ENCODE data around the gene KIAA2012. TPM values are rescaled to one million over a fixed set of nuclear protein-coding genes. Genes with fewer than 3 reads are reported as not detected.

KIAA2012 gene
- polyA plus RNA-seq, 2 donors = not detected

DNA sequence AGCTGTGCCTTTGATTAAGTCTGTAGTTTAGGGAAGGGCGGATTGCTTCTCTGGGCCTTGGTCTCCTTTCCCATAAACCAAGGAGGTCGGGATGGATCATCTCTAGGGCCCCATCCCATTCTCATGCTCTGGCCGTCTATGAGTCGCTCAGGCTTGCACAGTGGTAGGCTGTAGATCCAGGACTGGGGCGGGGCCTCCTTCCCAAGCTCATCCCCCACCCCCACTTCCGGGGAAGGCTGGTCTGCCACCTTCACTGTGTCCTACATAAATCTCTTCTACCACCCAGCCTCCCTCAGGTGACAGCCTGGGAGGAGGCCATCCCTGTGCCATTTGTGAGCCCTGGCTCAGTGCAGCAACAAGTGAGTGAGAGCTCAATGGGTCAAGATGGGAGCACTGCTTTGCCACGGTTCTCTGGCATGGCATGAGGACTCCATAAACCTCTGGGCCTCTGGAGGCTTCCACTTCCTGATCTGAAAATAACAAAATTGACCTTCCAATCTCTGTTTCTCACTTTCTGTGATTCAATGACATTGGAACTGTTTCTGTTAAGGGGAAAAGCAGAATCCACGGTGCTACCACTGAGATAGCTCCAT lies 96.9 kb downstream of the KIAA2012 start:
- Histone ChIP-seq H3K4me1 (ENCODE audit: control insufficient read depth in 2 of 2, insufficient read depth in 2 of 2, low read length in 1 of 2) (peaks cover 0 to 2% of the 10 kb centered on the region in 2 donors), H3K36me3 (ENCODE audit: control insufficient read depth in 2 of 2, insufficient read depth in 2 of 2, low read length in 1 of 2) (no peaks in the 10 kb centered on the region), H3K27me3 (ENCODE audit: control insufficient read depth in 1 of 2, insufficient read depth in 2 of 2, low read length in 2 of 2) (no peaks in the 10 kb centered on the region), H3K9me3 (ENCODE audit: control insufficient read depth in 2 of 2, insufficient read depth in 1 of 2, low read depth in 1 of 2, low read length in 1 of 2) (no peaks in the 10 kb centered on the region), H3K27ac (ENCODE audit: low read depth in 2 of 2, low read length in 1 of 2) (no peak overlapping the region), H3K4me3 (ENCODE audit: low read depth in 1 of 2, low read length in 2 of 2) (no peak overlapping the region)
- 91 to 92% methylated on average over 8 of the region's 8 CpGs for WGBS, 2 donors

- H3K27ac ChIP-seq (ENCODE audit: low read depth in 2 of 2, low read length in 1 of 2) = no peak overlapping the region
- no peaks in the 10 kb centered on the region for H3K27me3 ChIP-seq (ENCODE audit: control insufficient read depth in 1 of 2, insufficient read depth in 2 of 2, low read length in 2 of 2)
- peaks cover 0 to 2% of the 10 kb centered on the region in 2 donors for H3K4me1 ChIP-seq (ENCODE audit: control insufficient read depth in 2 of 2, insufficient read depth in 2 of 2, low read length in 1 of 2)
- 17 to 19% methylated on average over 32 of the region's 32 CpGs for WGBS, 2 donors
- no peak overlapping the region for H3K4me3 ChIP-seq (ENCODE audit: low read depth in 1 of 2, low read length in 2 of 2)
- no peaks in the 10 kb centered on the region for H3K36me3 ChIP-seq (ENCODE audit: control insufficient read depth in 2 of 2, insufficient read depth in 2 of 2, low read length in 1 of 2)
- no peaks in the 10 kb centered on the region for H3K9me3 ChIP-seq (ENCODE audit: control insufficient read depth in 2 of 2, insufficient read depth in 1 of 2, low read depth in 1 of 2, low read length in 1 of 2)
Observed at GRCh38 chr2:202171241-202171825, 98.3 kb downstream of the KIAA2012 start.

DNA sequence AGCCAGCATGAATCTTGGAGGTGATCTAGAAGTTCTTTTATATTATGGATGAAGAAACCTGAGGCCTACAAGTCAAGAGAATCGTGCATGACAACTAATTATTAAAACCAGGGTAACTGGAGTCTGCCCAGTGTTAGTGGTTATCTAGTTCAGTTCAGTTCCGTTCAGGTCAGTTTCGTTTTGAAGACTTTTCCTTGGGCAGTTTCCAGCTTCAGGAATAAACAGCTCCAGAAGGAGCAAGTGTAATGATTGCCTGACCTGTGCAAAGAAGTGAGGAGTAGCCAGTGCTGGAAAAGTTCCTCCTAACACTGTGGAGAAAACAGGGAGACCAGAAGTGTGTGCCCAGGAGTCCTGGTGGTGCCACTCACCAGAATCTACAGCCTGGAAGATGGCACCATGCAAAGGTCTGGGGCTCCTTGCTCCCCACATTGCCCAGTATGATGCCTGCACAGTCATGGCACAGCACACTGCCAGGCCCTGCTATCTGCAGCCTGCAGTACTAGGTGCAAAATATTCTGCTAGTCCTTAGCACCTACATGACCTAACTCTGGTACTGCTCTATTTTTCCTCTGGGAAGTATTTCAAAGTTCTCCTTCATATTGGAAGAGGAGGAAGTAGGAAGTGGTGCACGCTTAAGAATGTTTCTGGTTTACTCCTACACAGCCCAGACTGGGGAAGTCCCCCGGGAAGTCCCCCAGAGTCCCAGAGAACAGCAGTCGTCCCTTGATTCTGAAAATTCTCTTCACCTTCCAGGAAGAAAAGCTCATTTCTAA lies 99.6 kb downstream of the KIAA2012 start:
- no peaks in the 10 kb centered on the region for H3K9me3 ChIP-seq (ENCODE audit: control insufficient read depth in 2 of 2, insufficient read depth in 1 of 2, low read depth in 1 of 2, low read length in 1 of 2)
- WGBS, 2 donors = 52 to 55% methylated on average over 6 of the region's 6 CpGs
- H3K27ac ChIP-seq (ENCODE audit: low read depth in 2 of 2, low read length in 1 of 2) = no peak overlapping the region
- no peaks in the 10 kb centered on the region for H3K27me3 ChIP-seq (ENCODE audit: control insufficient read depth in 1 of 2, insufficient read depth in 2 of 2, low read length in 2 of 2)
- no peak overlapping the region for H3K4me3 ChIP-seq (ENCODE audit: low read depth in 1 of 2, low read length in 2 of 2)
- H3K4me1 ChIP-seq (ENCODE audit: control insufficient read depth in 2 of 2, insufficient read depth in 2 of 2, low read length in 1 of 2) = peaks cover 0 to 2% of the 10 kb centered on the region in 2 donors
- H3K36me3 ChIP-seq (ENCODE audit: control insufficient read depth in 2 of 2, insufficient read depth in 2 of 2, low read length in 1 of 2) = no peaks in the 10 kb centered on the region

DNA sequence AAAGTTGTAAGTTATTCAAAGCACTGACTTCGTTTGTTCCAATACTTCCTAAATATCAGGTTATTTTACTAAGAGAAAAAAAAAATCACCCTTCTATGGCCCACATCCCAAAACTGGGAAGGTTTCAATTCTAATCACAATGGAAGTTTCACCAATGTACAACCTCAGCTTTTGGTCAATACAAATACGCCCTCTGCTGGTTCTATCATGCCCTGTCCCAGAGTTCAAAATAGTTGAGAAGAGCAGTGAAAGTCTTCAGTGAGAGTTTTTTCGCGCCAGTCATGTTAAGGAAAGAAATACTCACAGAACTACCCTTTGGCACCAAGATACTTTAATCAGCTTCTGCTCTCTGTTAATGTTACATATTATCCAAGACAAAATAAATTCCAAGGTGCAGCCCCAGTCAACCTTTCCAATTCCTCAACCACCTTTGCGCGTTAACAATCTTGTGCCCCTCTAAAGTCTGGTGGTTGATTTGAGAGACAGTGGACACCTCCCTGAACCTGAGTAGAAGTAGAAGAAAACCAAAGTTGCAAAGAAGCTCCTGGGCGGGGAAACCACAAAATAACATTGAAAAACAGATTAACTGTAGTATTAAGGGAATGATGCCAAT lies 105.4 kb downstream of the KIAA2012 start:
- no peaks in the 10 kb centered on the region for H3K4me1 ChIP-seq (ENCODE audit: control insufficient read depth in 2 of 2, insufficient read depth in 2 of 2, low read length in 1 of 2)
- H3K27me3 ChIP-seq (ENCODE audit: control insufficient read depth in 1 of 2, insufficient read depth in 2 of 2, low read length in 2 of 2) = no peaks in the 10 kb centered on the region
- H3K27ac ChIP-seq (ENCODE audit: low read depth in 2 of 2, low read length in 1 of 2) = no peak overlapping the region
- H3K36me3 ChIP-seq (ENCODE audit: control insufficient read depth in 2 of 2, insufficient read depth in 2 of 2, low read length in 1 of 2) = no peaks in the 10 kb centered on the region
- H3K4me3 ChIP-seq (ENCODE audit: low read depth in 1 of 2, low read length in 2 of 2) = no peak overlapping the region
- H3K9me3 ChIP-seq (ENCODE audit: control insufficient read depth in 2 of 2, insufficient read depth in 1 of 2, low read depth in 1 of 2, low read length in 1 of 2) = no peaks in the 10 kb centered on the region
- 42 to 46% methylated on average over 7 of the region's 7 CpGs for WGBS, 2 donors

- H3K4me3 ChIP-seq (ENCODE audit: low read depth in 1 of 2, low read length in 2 of 2) = no peak overlapping the region
- H3K36me3 ChIP-seq (ENCODE audit: control insufficient read depth in 2 of 2, insufficient read depth in 2 of 2, low read length in 1 of 2) = no peaks in the 10 kb centered on the region
- 66 to 73% methylated on average over 2 of the region's 2 CpGs for WGBS, 2 donors
- no peaks in the 10 kb centered on the region for H3K27me3 ChIP-seq (ENCODE audit: control insufficient read depth in 1 of 2, insufficient read depth in 2 of 2, low read length in 2 of 2)
- H3K27ac ChIP-seq (ENCODE audit: low read depth in 2 of 2, low read length in 1 of 2) = no peak overlapping the region
- H3K9me3 ChIP-seq (ENCODE audit: control insufficient read depth in 2 of 2, insufficient read depth in 1 of 2, low read depth in 1 of 2, low read length in 1 of 2) = no peaks in the 10 kb centered on the region
- no peaks in the 10 kb centered on the region for H3K4me1 ChIP-seq (ENCODE audit: control insufficient read depth in 2 of 2, insufficient read depth in 2 of 2, low read length in 1 of 2)
Observed at GRCh38 chr2:202184557-202184956, 111.5 kb downstream of the KIAA2012 start.

DNA sequence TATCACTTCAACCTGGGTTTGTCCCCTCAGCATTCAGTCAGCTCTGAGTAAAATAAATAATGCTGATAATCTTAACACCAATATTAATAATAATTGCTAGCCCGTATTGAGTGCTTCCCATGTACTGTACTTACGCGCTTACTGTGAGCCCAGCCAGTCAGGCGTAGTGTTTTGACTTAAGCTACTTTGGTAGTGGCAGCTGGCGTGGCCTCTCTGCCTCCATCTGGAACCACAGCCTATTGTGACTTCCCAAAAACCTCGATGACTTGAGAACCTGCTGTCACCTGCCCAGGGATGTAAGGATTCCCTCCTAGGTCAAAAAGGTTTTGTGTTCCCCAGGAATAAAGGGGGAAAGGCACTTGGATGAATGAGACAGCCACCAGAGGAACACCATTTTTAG lies 112.1 kb downstream of the KIAA2012 start:
- Histone ChIP-seq H3K36me3 (ENCODE audit: control insufficient read depth in 2 of 2, insufficient read depth in 2 of 2, low read length in 1 of 2) (no peaks in the 10 kb centered on the region), H3K27me3 (ENCODE audit: control insufficient read depth in 1 of 2, insufficient read depth in 2 of 2, low read length in 2 of 2) (no peaks in the 10 kb centered on the region), H3K4me1 (ENCODE audit: control insufficient read depth in 2 of 2, insufficient read depth in 2 of 2, low read length in 1 of 2) (no peaks in the 10 kb centered on the region), H3K4me3 (ENCODE audit: low read depth in 1 of 2, low read length in 2 of 2) (no peak overlapping the region), H3K27ac (ENCODE audit: low read depth in 2 of 2, low read length in 1 of 2) (no peak overlapping the region), H3K9me3 (ENCODE audit: control insufficient read depth in 2 of 2, insufficient read depth in 1 of 2, low read depth in 1 of 2, low read length in 1 of 2) (no peaks in the 10 kb centered on the region)
- WGBS, 2 donors = 80 to 81% methylated on average over 6 of the region's 6 CpGs

- no peaks in the 10 kb centered on the region for H3K27me3 ChIP-seq (ENCODE audit: control insufficient read depth in 1 of 2, insufficient read depth in 2 of 2, low read length in 2 of 2)
- 86 to 89% methylated on average over 4 of the region's 4 CpGs for WGBS, 2 donors
- no peak overlapping the region for H3K27ac ChIP-seq (ENCODE audit: low read depth in 2 of 2, low read length in 1 of 2)
- H3K4me3 ChIP-seq (ENCODE audit: low read depth in 1 of 2, low read length in 2 of 2) = no peak overlapping the region
- no peaks in the 10 kb centered on the region for H3K9me3 ChIP-seq (ENCODE audit: control insufficient read depth in 2 of 2, insufficient read depth in 1 of 2, low read depth in 1 of 2, low read length in 1 of 2)
- H3K36me3 ChIP-seq (ENCODE audit: control insufficient read depth in 2 of 2, insufficient read depth in 2 of 2, low read length in 1 of 2) = no peaks in the 10 kb centered on the region
- H3K4me1 ChIP-seq (ENCODE audit: control insufficient read depth in 2 of 2, insufficient read depth in 2 of 2, low read length in 1 of 2) = no peaks in the 10 kb centered on the region
Observed at GRCh38 chr2:202186641-202187202, 113.7 kb downstream of the KIAA2012 start.

- no peak overlapping the region for H3K27ac ChIP-seq (ENCODE audit: low read depth in 2 of 2, low read length in 1 of 2)
- H3K4me1 ChIP-seq (ENCODE audit: control insufficient read depth in 2 of 2, insufficient read depth in 2 of 2, low read length in 1 of 2) = no peaks in the 10 kb centered on the region
- no peaks in the 10 kb centered on the region for H3K9me3 ChIP-seq (ENCODE audit: control insufficient read depth in 2 of 2, insufficient read depth in 1 of 2, low read depth in 1 of 2, low read length in 1 of 2)
- no peak overlapping the region for H3K4me3 ChIP-seq (ENCODE audit: low read depth in 1 of 2, low read length in 2 of 2)
- WGBS, 2 donors = 64 to 71% methylated on average over 1 of the region's 1 CpG
- H3K36me3 ChIP-seq (ENCODE audit: control insufficient read depth in 2 of 2, insufficient read depth in 2 of 2, low read length in 1 of 2) = no peaks in the 10 kb centered on the region
- no peaks in the 10 kb centered on the region for H3K27me3 ChIP-seq (ENCODE audit: control insufficient read depth in 1 of 2, insufficient read depth in 2 of 2, low read length in 2 of 2)
Observed at GRCh38 chr2:202187570-202187969, 114.5 kb downstream of the KIAA2012 start.

DNA sequence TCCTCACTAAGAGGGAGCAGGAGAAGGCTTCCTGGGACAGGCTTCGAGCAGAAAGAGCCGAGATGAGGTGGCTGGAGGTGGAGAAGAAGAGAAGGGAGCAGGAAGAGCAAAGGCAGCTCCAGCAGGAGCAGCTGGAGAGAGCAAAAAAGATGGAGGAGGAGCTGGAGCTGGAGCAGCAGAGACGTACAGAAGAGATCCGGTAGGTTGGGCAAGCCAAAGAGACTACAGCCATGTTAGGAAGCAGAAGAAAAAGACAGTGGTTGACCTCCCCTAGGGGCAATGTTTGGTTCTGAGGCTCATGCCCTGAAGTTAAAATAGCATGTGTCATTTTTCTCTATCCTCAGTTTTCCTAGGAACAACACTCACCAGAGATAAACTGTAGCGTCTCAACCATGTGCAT lies 120.2 kb downstream of the KIAA2012 start:
- WGBS, 2 donors = 88 to 90% methylated on average over 5 of the region's 5 CpGs
- Histone ChIP-seq H3K4me3 (ENCODE audit: low read depth in 1 of 2, low read length in 2 of 2) (no peak overlapping the region), H3K4me1 (ENCODE audit: control insufficient read depth in 2 of 2, insufficient read depth in 2 of 2, low read length in 1 of 2) (no peaks in the 10 kb centered on the region), H3K36me3 (ENCODE audit: control insufficient read depth in 2 of 2, insufficient read depth in 2 of 2, low read length in 1 of 2) (no peaks in the 10 kb centered on the region), H3K27me3 (ENCODE audit: control insufficient read depth in 1 of 2, insufficient read depth in 2 of 2, low read length in 2 of 2) (no peaks in the 10 kb centered on the region), H3K9me3 (ENCODE audit: control insufficient read depth in 2 of 2, insufficient read depth in 1 of 2, low read depth in 1 of 2, low read length in 1 of 2) (no peaks in the 10 kb centered on the region), H3K27ac (ENCODE audit: low read depth in 2 of 2, low read length in 1 of 2) (no peak overlapping the region)

Data from esophagus (tissue), 2 donors.